ENCODE results near the gene GSTA2.

GRCh38 chr6:52724042-52724405 is 39.3 kb downstream of the GSTA2 start:
- TF ChIP-seq POLR2A (IDR thresholded peaks at IDR 0.05) (no peak), POLR2AphosphoS5 (IDR thresholded peaks at IDR 0.05) (no peak)

Data from breast epithelium (tissue), 3 donors.